T-helper 1 cell treated with Interleukin-12 subunit alpha and Interleukin-12 subunit beta and Interleukin-4 antibody, amounts not matched to agents 30 ng/mL and 1 ng/mL, for 36 hours (primary cell): ENCODE measurements around the gene TSC22D4. TPM values are rescaled to one million over a fixed set of nuclear protein-coding genes. Genes with fewer than 3 reads are reported as not detected.
"Not testable (repeated sequence)": the region's sequence is repeated elsewhere in the genome, so short reads cannot be mapped to it uniquely, and the experiment has no call there.

Source experiments
- intact Hi-C: fragments of 100-400 bp; cut with micrococcal nuclease; formaldehyde crosslinking; loops from one replicate; pipeline ENCODE4 v1.15.1; 2024
- total RNA-seq: library from RNA; stranded (reverse); gene quantifications from 2 replicates; pipeline ENCODE4 v1.2.3, GENCODE V29; 2022

TSC22D4 gene
- total RNA-seq, 1 donor from 2014 or later: 125 TPM

DNA sequence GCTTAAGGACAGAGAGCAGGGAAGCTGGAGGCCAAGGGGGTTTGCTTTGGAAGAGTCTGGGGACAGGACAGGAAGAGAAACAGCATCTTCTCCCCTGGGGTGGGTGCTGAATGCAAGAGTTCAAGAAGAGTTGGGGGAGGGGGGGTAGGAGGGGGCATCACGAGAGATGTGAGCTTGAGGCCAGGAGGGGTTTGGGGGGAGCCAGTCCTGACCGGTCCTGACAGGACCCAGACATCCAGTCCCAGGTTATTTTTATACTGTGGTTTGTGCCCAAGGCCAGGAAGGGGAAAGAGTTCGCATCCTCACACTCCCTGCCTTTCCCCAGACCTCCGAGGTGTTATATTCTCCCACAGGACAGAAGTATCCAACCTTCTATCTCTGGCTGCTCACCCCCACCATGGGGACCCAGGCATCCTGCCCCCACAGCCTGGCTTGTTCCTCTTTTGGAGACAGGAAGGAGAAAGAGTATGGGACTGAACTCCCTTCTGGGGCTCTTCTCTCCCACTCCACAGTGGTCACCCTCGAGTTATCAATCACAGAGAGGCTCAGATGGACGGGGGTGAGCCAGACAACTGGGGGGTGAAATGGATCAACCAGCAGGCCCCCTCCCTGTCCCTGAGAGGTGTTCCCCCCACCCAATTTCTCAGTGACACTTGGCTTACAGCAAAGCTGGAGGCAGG lies 2.8 kb downstream of the TSC22D4 start:
- intact Hi-C loops: no loop called here

DNA sequence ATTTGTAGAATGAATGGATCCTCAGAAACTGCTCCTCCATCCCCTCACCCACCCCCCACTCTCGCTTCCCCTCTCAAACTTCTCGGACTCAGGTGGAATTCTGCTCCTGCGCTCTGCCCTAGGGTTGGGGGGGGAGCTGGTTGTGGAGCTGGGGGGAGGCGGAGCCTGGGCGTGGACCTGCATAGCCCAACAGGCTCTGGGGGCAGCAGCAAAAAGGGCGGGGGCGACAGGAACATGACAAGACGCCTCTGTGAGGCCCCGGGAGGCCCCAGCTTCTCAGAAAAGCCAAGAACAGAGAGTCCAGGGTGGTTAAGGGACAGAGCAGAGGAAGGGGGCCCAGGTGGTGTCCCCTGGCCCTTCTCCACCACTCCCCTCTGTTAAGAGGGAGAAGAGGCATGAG lies 3.5 kb downstream of the TSC22D4 start:
- intact Hi-C loops: no loop called here

DNA sequence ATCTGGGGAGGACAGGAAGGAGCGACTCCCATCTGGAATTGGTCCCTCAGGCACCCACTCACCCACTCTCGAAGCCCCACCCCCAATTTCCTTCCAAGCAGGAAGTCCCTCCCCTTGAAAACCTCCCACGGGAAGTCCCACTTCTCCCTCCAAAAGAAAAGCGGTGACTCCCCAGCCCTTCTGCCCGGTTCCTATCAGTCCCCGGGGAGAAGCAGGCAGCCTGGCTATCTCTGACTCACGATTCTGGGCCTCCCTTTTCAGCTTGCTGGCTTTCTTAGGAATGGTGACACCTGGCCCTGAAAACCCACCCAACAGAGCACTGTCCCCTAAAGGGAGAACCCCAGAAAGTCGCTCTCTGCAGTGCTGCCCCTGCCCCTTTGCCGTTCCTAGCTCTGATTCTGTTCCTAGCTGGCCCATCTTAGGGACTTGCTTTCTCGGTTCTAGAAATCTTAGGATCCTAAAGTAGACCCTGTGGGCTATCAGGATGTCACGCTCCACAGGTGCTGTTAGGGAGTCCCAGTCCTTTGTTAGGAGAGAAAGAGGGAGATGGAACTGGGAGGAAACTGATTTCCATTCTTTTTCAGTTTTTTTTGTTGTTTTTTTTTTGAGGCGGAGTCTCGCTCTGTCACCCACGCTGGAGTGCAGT lies 6.0 kb downstream of the TSC22D4 start:
- intact Hi-C loops: no loop called here

DNA sequence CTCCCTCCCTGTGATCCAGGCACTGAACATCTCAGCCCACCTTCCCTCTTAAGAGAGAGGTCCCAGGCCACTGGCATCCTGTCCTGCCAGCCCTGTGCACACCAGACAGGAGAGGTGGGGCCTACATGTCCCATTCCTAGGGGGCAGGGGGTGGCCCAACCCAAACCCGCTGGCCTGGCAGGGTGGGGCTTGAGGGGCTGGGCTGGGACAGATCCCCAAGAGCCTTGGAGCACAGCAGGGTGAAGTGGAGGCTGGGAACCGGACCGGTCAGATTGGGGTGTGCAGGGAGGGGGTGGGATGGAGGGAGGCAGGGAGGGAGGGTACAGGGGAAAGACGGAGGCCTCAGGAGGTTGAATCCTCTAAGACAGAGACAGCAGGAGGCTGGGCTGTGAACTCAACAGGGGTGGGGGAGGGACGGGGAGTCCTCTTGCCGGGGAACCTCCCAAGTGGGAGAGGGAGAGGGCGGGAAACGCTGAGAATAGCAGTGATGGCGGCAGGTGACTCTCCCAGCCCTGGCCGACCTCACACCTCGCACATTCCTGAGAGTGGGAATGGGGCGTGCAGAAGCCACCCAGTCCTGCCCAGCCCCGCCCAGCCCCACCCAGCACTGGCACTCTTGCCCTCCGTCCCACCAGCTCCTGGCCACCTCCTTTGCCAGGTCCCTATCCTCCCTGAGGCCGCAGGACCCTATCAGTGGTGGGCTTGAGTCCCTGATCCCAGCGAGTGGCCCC lies 6.7 kb downstream of the TSC22D4 start:
- intact Hi-C loops: no loop called here

DNA sequence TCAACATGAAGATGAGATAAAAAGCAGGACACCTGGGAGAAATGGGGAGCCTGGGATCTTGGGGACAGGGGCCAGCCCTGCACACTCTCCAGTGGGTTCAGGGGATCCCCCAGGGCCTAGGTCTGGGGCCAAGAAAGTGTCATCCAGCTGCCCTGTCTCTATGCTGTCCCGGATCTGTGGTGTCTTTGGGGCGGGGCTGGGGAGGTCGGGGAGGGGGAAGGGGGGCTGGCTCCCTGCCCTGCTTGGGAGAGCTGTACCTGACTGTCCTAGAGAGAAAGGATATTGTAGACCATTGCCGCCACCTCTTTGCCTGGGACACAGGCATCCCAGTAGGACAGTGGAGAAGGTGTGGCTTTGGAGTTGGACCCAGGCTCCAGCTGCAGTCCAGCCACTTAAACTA lies 8.0 kb downstream of the TSC22D4 start:
- intact Hi-C loops: no loop called here

DNA sequence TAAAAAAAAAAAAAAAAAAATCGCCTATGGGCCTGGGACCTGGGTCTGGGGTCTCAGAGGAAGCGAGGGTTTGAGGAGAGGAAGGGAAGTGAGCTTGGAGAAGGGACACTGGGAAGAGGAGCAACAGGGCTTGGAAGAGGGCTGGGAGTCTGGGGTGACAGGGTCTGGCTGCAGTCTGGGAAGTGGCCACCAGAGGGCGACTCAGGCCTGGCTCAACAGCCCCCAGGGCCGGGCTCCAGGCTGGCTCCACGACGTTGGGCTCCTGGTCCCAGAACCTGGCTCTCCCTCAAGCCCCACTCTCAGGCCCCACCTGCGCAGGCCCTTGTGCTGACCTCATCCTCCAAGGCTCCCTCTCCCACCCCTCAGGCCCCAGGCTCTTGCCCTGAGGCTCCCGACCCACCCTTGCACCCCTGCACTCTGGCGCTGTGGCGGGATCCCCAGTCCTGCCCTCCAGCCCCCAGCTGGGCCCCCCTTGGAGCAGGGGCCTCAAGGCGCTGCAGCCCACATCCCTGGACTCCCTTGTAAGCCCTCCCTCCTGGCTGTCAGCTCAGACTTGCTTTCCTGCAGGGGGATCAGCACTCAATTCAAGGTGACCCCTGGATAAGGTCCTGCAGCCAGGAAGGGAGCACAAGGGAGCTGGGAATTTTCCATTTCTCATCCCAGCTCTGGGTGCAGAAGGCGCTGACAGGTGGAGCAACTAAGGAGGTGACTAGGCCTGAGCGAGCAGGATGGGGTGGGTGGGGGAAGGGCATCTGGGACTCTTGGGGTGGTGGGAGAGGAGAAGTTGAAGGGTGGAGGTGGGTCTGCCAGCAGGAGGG lies 9.6 kb downstream of the TSC22D4 start:
- intact Hi-C loops: loop anchor here (1.0 to 2.0 kb wide), 5 partner anchors 10 to 256 kb away; partner anchors contain the start of genes NYAP1 and TSC22D4

DNA sequence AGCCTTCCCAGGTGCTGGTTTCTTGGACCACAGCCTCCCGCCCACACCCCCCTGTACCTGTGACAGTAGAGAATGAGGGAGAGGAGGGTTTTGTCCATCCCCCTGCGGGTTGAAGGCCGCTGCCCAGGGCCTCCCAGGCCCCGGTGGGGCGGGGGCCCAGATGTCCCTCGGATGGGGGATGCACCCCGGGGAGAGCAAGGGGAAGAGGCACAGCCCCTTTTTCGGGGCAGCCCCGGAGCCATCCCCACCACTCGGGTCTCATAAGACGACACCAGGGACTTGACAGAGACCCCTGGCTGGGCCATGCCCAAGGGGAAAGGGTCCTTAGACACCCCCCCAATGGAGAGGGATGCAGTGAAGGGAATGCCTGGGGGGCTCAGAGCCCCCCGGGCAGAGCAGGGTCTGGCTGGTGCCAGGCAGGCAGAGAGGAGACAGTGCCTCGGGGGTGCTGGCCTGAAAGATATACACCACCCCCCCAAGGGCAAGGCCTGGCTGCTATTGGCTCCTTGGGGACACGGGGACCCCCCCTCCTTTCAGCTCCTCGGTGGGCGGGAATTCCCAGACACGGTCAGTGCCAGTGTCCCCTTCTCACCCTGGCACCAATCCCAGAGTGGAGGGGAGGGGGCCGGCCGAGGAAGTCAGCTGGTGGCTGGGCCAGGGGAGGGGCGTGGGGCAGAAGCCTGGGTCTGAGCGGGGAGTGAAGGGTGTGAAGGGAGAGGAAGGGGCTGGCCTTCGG lies 11.2 kb downstream of the TSC22D4 start:
- intact Hi-C loops: loop anchor here (2.0 kb wide), 1 partner anchor 223 kb away; no protein-coding TSS in a partner anchor

DNA sequence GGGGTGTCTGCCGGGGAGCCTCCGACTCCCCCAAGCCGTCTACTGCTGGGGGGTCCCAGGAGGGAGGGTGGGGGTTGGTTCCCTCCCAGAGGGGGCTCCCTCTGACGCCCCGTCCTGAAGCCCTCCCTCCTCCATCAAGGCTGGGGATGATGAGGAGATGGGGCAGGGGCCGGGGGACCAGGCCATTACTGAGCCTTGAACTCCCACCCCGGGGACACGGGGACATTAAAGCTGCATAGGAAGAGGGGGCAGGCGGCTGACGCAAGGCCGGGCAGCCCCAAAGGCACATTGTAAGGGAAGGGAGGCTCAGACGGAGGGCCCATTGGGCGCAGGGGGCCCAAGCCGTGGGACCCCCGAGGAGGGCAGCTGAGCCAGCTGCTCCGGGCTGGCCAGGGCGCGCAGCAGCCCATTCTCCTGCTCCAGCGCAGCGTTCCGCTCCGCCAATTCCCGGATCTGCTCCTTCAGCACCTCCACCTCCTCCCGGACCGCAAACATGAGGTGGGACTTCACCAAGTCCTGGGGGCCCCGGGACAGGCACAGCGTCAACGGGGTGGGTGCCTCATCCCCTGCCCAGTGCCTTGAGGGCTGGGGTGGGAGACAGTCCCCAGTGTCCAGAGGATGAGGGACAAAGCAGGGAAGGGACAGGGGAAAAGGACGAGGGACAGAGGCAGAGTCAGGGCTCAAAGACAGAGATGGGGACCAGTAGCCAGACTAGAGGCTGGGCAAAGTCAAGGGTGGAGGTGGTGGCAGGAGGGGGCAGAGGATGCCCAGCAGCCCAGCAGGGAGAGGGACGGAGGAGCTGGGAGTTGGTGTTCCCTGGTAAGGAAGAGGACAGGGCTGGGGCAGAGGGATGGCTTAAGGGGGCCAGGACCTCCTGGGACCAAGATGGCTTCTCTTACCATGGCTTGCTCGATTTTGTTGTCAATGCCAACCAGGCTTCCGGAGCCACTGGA lies 12.1 kb downstream of the TSC22D4 start:
- intact Hi-C loops: no loop called here

DNA sequence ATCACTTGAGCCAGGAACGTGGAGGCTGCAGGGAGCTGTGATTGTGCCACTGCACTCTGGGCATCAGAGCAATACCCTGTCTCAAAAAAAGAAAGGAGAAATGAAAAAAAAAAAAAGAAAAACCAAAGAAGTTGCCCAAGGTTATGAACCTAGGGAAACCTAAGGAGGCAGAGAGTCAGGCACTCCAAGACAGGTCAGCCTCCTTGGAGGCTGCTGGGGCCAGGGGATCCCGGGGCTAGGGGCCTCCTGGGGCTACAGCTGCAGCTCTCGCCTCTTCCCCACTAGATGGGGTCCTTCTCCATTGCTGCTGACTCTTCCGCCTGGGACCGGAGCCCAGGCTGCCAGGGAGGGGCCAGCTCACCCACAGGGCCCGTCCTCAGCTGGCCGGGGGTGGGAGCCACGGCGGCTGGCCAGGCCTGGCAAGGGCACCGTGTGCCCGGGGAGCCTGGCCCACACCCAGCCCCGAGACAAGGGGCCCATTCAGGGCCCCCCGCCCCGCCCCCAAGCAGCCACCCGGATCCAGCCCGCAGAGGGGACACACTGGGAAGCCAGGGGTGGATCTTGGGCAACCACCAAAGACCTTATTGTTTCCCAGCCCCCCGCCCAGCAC lies 13.2 kb downstream of the TSC22D4 start:
- intact Hi-C loops: no loop called here

DNA sequence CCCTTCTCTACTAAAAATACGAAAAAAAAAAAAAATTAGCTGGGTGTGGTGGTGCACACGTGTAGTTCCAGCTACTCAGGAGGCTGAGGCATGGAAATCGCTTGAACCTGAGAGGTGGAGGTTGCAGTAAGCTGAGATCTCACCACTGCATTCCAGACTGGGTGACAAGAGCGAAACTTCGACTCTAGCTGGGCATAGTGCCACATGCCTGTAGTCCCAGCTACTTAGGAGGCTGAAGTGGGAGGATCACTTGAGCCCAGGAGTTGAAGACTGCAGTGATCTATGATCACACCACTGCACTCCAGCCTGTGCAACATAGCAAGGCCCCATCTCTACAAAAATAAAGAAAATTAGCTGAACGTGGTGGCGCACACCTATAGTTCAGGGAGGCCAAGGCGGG lies 13.7 kb downstream of the TSC22D4 start:
- intact Hi-C loops: no loop called here

DNA sequence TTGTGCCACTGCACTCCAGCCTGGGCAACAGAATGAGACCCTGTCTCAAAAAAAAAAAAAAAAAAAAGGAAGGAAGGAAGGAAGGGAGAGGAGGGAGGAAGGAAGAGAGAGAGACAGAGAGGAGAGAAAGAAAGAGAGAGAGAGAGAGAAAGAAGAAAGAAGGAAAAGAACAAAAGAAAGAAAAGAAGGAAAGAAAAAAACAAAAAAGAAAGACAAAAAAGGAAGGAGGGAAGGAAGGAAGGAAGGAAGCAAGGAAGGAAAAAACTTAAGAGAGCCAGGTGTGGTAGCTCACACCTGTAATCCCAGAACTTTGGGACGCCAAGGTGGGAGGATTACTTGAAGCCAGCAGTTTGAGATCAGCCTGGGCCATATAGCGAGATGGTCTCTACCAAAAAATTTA lies 14.2 kb downstream of the TSC22D4 start:
- intact Hi-C loops: no loop called here

DNA sequence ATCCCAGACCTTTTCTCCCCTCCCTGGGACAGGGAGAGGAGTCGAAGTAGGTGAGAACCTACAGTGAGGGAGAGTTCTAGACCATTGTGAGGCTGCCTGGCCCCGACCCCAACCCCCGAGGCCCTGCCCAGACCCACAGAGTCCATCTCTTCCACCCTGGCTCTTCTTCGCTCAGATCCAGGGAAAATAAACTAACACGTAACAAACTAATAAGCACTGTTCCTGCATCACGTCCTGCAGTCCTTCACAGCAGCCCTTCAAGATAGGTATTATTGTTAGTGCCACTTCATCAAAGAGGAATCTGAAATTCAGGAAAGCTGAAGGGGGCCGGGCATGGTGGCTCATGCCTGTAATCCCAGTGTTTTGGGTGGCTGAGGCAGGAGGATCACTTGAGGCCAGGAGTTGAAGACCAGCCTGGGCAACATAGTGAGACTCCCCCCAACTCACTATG lies 14.8 kb downstream of the TSC22D4 start, which contains the start of gene SPACDR:
Gene SPACDR (minus strand): TSS at position 51 of the 451 bp plus-strand sequence. CDS start 235 bp downstream, outside the sequence.
- intact Hi-C loops: no loop called here

DNA sequence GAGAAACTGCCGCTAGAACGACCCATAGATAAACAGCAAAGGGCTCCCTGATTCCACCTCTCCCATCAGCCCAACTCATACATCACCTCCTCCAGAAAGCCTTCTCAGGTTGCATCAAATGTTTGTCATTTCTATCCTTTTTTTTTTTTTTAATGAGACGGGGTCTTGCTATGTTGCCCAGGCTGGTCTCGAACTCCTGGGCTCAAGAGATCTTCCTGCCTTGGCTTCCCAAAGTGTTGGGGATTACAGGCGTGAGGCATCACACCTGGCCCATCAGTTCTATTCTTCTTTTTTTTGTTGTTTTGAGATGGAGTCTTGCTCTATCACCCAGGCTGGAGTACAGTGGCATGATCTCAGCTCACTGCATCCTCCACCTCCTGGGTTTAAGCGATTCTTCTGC lies 22.0 kb downstream of the TSC22D4 start:
- intact Hi-C loops: no loop called here

DNA sequence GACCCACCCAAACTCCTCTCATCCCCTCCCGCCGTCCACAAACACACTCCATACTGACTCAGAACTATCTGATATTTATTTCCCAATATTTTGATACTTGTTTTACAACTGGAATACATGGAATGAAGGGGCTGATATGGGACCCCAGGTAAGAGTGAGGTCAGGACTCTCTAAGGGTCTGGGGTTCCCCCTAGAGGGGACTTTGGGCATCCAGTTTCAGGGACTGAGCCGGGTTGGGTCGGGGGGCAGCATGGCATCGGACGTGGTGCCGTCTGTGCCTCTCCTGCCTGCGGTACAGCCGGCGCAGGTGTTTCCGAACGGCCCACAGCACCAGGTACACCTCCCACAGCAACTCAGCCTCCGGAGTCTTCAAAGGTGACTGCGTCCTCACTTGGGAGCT lies 22.5 kb downstream of the TSC22D4 start:
- intact Hi-C loops: no loop called here

DNA sequence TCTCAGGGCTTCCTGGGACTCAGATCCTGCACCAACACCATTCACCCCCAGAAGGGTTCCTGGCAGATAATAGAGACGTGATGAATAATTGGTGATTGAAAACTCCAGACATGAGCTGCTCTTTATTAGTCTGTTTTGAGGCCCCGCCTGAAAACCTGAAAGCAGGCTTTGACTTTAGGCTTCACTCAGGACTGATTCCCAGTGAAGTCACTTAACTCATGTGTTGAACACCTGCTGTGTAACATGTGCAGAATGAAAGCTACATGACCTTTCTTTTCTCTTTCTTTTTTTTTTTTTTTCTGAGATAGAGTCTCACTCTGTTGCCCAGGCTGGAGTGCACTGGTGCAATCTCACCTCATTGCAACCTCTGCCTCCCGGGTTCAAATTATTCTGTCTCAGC lies 23.8 kb downstream of the TSC22D4 start:
- intact Hi-C loops: no loop called here

DNA sequence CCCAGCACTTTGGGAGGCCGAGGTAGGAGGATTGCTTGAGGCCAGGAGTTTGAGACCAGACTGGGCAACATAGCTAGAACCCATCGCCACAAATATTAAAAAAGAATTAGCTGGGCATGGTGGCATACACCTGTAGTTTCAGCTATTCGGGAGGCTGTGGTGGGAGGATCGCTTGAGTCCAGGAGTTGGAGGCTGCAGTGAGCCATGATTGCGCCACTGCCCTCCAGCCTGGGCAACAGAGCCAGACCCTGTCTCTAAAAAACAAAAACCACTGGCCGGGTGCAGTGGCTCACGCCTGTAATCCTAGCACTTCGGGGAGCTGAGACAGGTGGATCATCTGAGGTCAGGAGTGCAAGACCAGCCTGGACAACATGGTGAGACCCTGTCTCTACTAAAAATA lies 25.2 kb downstream of the TSC22D4 start:
- intact Hi-C loops: not testable (repeated sequence)

DNA sequence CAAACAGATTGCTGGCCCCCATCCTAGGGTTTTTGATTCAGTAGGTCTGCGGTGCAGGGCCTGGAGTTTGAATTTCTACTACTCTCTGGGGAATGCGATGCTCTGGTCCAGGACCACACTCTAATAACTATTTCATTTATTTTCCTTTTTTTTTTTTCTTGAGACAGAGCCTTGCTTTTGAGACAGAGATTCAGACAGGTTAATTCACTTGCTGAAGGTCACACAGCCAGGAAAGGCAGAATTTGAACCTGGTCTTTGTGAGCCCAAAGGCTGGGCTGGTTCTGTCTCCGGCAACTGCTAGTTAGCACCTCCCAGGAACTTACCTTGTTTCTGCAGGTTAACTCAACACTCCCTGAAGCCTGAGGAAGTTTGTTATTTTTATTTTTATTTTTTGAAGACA lies 26.5 kb downstream of the TSC22D4 start:
- intact Hi-C loops: no loop called here

DNA sequence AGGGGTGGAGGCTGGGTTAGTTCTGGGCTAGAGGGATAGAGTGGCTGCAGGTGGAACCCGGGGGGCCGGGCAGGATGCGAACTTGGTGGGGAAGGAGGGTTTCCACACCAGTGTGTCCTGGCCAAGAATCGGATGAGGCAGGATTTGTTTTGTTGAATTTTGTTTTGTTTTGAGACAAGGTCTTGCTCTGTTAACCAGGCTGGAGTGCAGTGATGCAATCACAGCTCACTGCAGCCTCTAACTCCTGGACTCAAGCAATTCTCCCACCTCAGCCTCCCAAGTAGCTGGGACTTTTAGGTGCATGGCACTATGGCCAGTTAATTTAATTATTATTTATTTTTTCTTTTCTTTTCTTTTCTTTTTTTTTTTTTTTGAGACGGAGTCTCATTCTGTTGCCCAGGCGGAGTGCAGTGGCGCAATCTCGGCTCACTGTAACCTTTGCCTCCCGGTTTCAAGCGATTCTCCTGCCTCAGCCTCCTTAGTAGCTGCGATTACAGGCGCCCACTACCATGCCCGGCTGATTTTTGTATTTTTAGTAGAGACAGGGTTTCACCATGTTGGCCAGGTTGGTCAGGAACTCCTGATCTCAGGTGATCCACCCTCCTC lies 29.7 kb downstream of the TSC22D4 start:
- intact Hi-C loops: no loop called here

DNA sequence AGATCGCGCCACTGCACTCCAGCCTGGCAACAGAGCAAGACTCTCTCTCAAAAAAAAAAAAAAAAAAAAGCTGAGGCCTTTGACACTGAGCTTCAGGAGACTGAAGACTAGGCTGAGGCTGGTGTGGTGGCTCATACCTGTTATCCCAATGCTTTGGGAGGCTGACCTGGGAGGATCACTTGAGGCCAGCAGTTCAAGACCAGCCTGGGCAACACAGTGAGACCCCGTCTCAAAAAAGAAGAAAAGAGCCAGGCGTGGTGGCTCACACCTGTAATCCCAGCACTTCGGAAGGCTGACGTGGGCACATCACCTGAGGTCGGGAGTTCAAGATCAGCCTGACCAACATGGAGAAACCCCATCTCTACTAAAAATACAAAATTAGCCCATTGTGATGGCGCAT lies 31.7 kb downstream of the TSC22D4 start:
- intact Hi-C loops: not testable (repeated sequence)
